Liver (tissue), 9 donors: Measurements from ENCODE around the gene CDK11B. TPM values are rescaled to one million over a fixed set of nuclear protein-coding genes. Genes with fewer than 3 reads are reported as not detected.

ENCODE experiments used
- DNase-seq: peaks from one replicate; pipeline ENCODE4 v3.0.0-alpha.2; 2017; ENCODE audit warnings: low spot score
- H3K27ac ChIP-seq, 2 donors: one replicate each; pipeline ENCODE4 v1.7.0; 2013; ENCODE audit warnings: inconsistent platforms in 2 of 2, low read length in 2 of 2, control low read depth in 1 of 2, low read depth in 1 of 2, mild to moderate bottlenecking in 1 of 2
- H3K27me3 ChIP-seq, 4 donors: one replicate each; pipeline versions ENCODE4 v1.6.1 to v1.7.0; 2013; ENCODE audit warnings: low read length in 3 of 4, inconsistent platforms in 1 of 4, mild to moderate bottlenecking in 1 of 4, moderate library complexity in 1 of 4; ENCODE audit not compliant: control insufficient read depth in 4 of 4, insufficient read depth in 4 of 4
- H3K36me3 ChIP-seq, 4 donors: one replicate each; pipeline versions ENCODE4 v1.6.1 to v1.7.0; 2013; ENCODE audit warnings: low read length in 3 of 4, mild to moderate bottlenecking in 3 of 4, low read depth in 1 of 4, moderate library complexity in 1 of 4; ENCODE audit not compliant: control insufficient read depth in 4 of 4, insufficient read depth in 3 of 4
- H3K4me1 ChIP-seq, 4 donors: one replicate each; pipeline versions ENCODE4 v1.6.1 to v1.7.0; 2013; ENCODE audit warnings: low read length in 3 of 4, mild to moderate bottlenecking in 3 of 4, moderate library complexity in 1 of 4; ENCODE audit not compliant: control insufficient read depth in 4 of 4, insufficient read depth in 4 of 4
- H3K4me3 ChIP-seq, 3 donors: one replicate each; pipeline versions ENCODE4 v1.6.1 to v1.7.0; 2013; ENCODE audit warnings: low read length in 3 of 3, control low read depth in 1 of 3, low read depth in 1 of 3, mild to moderate bottlenecking in 1 of 3
- H3K9ac ChIP-seq, 2 donors: one replicate each; pipeline ENCODE4 v1.7.0; 2013; ENCODE audit warnings: low read length in 2 of 2, mild to moderate bottlenecking in 2 of 2, moderate library complexity in 2 of 2, control low read depth in 1 of 2, low read depth in 1 of 2
- H3K9me3 ChIP-seq, 4 donors: one replicate each; pipeline versions ENCODE4 v1.6.1 to v1.7.0; 2013; ENCODE audit warnings: low read length in 3 of 4; ENCODE audit not compliant: control insufficient read depth in 4 of 4
- EGR1 ChIP-seq, 2 donors: IDR thresholded peaks; 2 replicates each; pipeline ENCODE4 v1.6.1; 2016 to 2018; ENCODE audit warnings: antibody characterized with exemption in 2 of 2, low read depth in 2 of 2
- FOXA1 ChIP-seq: IDR thresholded peaks from 2 replicates; pipeline ENCODE4 v1.6.1; 2016; ENCODE audit warnings: antibody characterized with exemption
- FOXA2 ChIP-seq: IDR thresholded peaks from 2 replicates; pipeline ENCODE4 v1.6.1; 2016; ENCODE audit warnings: antibody characterized with exemption
- GABPA ChIP-seq, 2 donors: IDR thresholded peaks in 1 of 2; conservative IDR thresholded peaks in 1 of 2; 2 replicates each; pipeline ENCODE4 v1.6.1; 2016; ENCODE audit warnings: antibody characterized with exemption in 2 of 2, mild to moderate bottlenecking in 1 of 2, moderate library complexity in 1 of 2
- HNF4A ChIP-seq, 2 donors: conservative IDR thresholded peaks; 2 replicates each; pipeline ENCODE4 v1.6.1; 2016; ENCODE audit warnings: antibody characterized with exemption in 2 of 2, mild to moderate bottlenecking in 2 of 2
- HNF4G ChIP-seq: IDR thresholded peaks from 2 replicates; pipeline ENCODE4 v1.6.1; 2016; ENCODE audit warnings: antibody characterized with exemption
- JUND ChIP-seq, 2 donors: IDR thresholded peaks; 2 replicates each; pipeline ENCODE4 v1.6.1; 2016; ENCODE audit warnings: antibody characterized with exemption in 2 of 2
- NR2F2 ChIP-seq: IDR thresholded peaks from 2 replicates; pipeline ENCODE4 v1.6.1; 2016; ENCODE audit warnings: antibody characterized with exemption
- RAD21 ChIP-seq, 2 donors: IDR thresholded peaks; 2 replicates each; pipeline ENCODE4 v1.6.1; 2016; ENCODE audit warnings: antibody characterized with exemption in 2 of 2, mild to moderate bottlenecking in 2 of 2
- RXRA ChIP-seq, 2 donors: IDR thresholded peaks; 2 replicates each; pipeline ENCODE4 v1.6.1; 2017 to 2018; ENCODE audit warnings: antibody characterized with exemption in 2 of 2, mild to moderate bottlenecking in 1 of 2
- SP1 ChIP-seq: IDR thresholded peaks from 2 replicates; pipeline ENCODE4 v1.6.1; 2018; ENCODE audit warnings: antibody characterized with exemption, mild to moderate bottlenecking
- TAF1 ChIP-seq: conservative IDR thresholded peaks from 2 replicates; pipeline ENCODE4 v1.6.1; 2016; ENCODE audit warnings: antibody characterized with exemption, mild to moderate bottlenecking
- YY1 ChIP-seq: IDR thresholded peaks from 2 replicates; pipeline ENCODE4 v1.6.1; 2016; ENCODE audit warnings: antibody characterized with exemption, mild to moderate bottlenecking
- WGBS: extraction: QIAGEN DNeasy Blood & Tissue Kit; methylation state at CpG from one replicate; pipeline ENCODE4 v1.1.7; 2013; 5-methylcytosine and 5-hydroxymethylcytosine counted together
- polyA plus RNA-seq, 2 donors: library from polyadenylated mRNA; stranded (reverse) in 1 of 2; unstranded in 1 of 2; fragments of 200-250 nt in 1 of 2; fragments of >200 nt in 1 of 2; fragmentation: Nextera tagmentation in 1 of 2; extraction: Ambion mirVana in 1 of 2; gene quantifications; one replicate each; pipeline versions ENCODE4 v1.2.1 to v1.2.3, GENCODE V29; 2013 to 2015
- total RNA-seq, 2 donors: library from RNA; depleted of rRNA; stranded (reverse); fragments of >200 nt; gene quantifications; one replicate each; pipeline ENCODE4 v1.2.3, GENCODE V29; 2014
- TF ChIP-seq, protein P1 (sequence below): IDR thresholded peaks from 2 replicates; pipeline ENCODE4 v1.6.1; 2016; ENCODE audit warnings: antibody characterized with exemption
- TF ChIP-seq, protein P2 (sequence below): IDR thresholded peaks from 2 replicates; pipeline ENCODE4 v1.6.1; 2016; ENCODE audit warnings: antibody characterized with exemption
- TF ChIP-seq, protein P3 (sequence below): IDR thresholded peaks from 2 replicates; pipeline ENCODE4 v1.6.1; 2016; ENCODE audit warnings: antibody characterized with exemption, mild to moderate bottlenecking
- TF ChIP-seq, protein P4 (sequence below): IDR thresholded peaks from 2 replicates; pipeline ENCODE4 v1.6.1; 2016; ENCODE audit warnings: antibody characterized with exemption
- TF ChIP-seq, protein P5 (sequence below): fragments of 150-350 bp; IDR thresholded peaks from 2 replicates; pipeline ENCODE4 v1.5.1; 2017; ENCODE audit warnings: improper control_type of control experiment, low read depth, low read length; ENCODE audit not compliant: missing input control
- donor health status: healthy.
- donor health status: healthy.
- donor health status: healthy.
- donor health status: healthy.
- donor health status: healthy.

The CDK11B gene
- total and polyA plus RNA-seq, 4 donors, result 5.1 to 12.2 (median 7.4) TPM

DNA sequence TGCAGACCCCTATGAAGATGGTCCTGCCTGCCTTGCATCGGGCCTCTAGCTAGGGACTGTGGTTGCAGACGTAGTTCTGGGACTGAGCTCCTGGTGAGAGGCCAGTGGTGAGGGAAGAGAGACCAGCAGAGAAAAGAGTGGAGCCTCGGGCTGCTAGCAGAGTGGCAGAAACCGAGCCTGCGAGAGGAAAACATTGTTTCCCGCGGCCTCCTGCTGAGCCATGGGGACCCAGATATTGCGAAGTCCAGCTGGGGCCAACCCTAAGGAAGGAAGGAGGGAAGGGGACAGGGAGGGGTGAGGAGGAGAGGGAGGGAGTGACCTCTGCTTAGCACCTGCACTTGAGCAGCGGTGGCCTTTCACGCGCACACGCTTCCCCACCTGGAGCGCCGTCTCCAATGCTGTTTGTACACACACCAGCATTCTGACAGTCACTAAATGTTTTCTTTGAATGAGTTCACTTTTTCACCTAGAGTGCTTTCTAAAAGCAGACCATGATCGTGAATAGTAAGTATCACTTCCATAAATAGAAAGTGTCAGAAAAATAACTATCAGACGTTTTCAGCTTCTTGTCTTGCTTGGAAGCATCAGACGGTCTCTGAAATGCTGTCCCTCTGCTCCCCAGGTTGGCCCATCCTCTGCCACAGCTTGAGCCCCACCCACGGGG is 56.4 kb downstream of the CDK11B start:
- WGBS, result 53% methylated on average over 18 of the region's 18 CpGs

More for the DNA sequence above, 56.4 kb downstream of the CDK11B start:
- TF ChIP-seq, protein P1, sequence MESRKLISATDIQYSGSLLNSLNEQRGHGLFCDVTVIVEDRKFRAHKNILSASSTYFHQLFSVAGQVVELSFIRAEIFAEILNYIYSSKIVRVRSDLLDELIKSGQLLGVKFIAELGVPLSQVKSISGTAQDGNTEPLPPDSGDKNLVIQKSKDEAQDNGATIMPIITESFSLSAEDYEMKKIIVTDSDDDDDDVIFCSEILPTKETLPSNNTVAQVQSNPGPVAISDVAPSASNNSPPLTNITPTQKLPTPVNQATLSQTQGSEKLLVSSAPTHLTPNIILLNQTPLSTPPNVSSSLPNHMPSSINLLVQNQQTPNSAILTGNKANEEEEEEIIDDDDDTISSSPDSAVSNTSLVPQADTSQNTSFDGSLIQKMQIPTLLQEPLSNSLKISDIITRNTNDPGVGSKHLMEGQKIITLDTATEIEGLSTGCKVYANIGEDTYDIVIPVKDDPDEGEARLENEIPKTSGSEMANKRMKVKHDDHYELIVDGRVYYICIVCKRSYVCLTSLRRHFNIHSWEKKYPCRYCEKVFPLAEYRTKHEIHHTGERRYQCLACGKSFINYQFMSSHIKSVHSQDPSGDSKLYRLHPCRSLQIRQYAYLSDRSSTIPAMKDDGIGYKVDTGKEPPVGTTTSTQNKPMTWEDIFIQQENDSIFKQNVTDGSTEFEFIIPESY, result no peak
- TF ChIP-seq SP1 (no peak), RXRA (IDR thresholded peaks at IDR 0.05) (no peak), EGR1 (IDR thresholded peaks at IDR 0.05; ENCODE audit: low read depth in 2 of 2) (no peak), HNF4G (no peak), JUND (IDR thresholded peaks at IDR 0.05) (no peak), TAF1 (no peak), RAD21 (IDR thresholded peaks at IDR 0.05) (no peak), GABPA (IDR thresholded peaks at IDR 0.05 in 1 of 2, conservative IDR thresholded peaks at IDR 0.05 in 1 of 2) (no peak), YY1 (no peak), HNF4A (conservative IDR thresholded peaks at IDR 0.05) (no peak), FOXA2 (no peak), FOXA1 (no peak), NR2F2 (no peak)
- TF ChIP-seq, protein P2, sequence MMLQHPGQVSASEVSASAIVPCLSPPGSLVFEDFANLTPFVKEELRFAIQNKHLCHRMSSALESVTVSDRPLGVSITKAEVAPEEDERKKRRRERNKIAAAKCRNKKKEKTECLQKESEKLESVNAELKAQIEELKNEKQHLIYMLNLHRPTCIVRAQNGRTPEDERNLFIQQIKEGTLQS, result no peak
- TF ChIP-seq, protein P3, sequence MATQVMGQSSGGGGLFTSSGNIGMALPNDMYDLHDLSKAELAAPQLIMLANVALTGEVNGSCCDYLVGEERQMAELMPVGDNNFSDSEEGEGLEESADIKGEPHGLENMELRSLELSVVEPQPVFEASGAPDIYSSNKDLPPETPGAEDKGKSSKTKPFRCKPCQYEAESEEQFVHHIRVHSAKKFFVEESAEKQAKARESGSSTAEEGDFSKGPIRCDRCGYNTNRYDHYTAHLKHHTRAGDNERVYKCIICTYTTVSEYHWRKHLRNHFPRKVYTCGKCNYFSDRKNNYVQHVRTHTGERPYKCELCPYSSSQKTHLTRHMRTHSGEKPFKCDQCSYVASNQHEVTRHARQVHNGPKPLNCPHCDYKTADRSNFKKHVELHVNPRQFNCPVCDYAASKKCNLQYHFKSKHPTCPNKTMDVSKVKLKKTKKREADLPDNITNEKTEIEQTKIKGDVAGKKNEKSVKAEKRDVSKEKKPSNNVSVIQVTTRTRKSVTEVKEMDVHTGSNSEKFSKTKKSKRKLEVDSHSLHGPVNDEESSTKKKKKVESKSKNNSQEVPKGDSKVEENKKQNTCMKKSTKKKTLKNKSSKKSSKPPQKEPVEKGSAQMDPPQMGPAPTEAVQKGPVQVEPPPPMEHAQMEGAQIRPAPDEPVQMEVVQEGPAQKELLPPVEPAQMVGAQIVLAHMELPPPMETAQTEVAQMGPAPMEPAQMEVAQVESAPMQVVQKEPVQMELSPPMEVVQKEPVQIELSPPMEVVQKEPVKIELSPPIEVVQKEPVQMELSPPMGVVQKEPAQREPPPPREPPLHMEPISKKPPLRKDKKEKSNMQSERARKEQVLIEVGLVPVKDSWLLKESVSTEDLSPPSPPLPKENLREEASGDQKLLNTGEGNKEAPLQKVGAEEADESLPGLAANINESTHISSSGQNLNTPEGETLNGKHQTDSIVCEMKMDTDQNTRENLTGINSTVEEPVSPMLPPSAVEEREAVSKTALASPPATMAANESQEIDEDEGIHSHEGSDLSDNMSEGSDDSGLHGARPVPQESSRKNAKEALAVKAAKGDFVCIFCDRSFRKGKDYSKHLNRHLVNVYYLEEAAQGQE, result no peak
- TF ChIP-seq, protein P4, sequence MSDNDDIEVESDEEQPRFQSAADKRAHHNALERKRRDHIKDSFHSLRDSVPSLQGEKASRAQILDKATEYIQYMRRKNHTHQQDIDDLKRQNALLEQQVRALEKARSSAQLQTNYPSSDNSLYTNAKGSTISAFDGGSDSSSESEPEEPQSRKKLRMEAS, result no peak
- TF ChIP-seq, protein P5, sequence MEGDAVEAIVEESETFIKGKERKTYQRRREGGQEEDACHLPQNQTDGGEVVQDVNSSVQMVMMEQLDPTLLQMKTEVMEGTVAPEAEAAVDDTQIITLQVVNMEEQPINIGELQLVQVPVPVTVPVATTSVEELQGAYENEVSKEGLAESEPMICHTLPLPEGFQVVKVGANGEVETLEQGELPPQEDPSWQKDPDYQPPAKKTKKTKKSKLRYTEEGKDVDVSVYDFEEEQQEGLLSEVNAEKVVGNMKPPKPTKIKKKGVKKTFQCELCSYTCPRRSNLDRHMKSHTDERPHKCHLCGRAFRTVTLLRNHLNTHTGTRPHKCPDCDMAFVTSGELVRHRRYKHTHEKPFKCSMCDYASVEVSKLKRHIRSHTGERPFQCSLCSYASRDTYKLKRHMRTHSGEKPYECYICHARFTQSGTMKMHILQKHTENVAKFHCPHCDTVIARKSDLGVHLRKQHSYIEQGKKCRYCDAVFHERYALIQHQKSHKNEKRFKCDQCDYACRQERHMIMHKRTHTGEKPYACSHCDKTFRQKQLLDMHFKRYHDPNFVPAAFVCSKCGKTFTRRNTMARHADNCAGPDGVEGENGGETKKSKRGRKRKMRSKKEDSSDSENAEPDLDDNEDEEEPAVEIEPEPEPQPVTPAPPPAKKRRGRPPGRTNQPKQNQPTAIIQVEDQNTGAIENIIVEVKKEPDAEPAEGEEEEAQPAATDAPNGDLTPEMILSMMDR, result no peak
- no peaks in the 10 kb centered on the region for H3K36me3 ChIP-seq
- peaks cover 0 to 8% (median 2%) of the 10 kb centered on the region in 4 donors for H3K27me3 ChIP-seq
- no peak overlapping the region for H3K27ac ChIP-seq
- no peak overlapping the region for H3K4me3 ChIP-seq
- no peak for DNase-seq
- H3K9ac ChIP-seq, result no peak overlapping the region
- peaks cover 2 to 21% (median 12%) of the 10 kb centered on the region in 4 donors for H3K4me1 ChIP-seq
- no peaks in the 10 kb centered on the region for H3K9me3 ChIP-seq
